MM.1S (cell line): Measurements from ENCODE around the gene ZFHX3.

Source experiments
- DNase-seq: peaks from one replicate; pipeline ENCODE4 v3.0.0-alpha.2; 2015
- H2AFZ ChIP-seq: fragments of 300-600 bp; sonication (generic); 2 replicates; pipeline ENCODE4 v1.6.0; 2016; ENCODE audit warnings: antibody characterized with exemption, low read length
- H3F3A ChIP-seq: fragments of 300-600 bp; sonication (generic); 2 replicates; pipeline ENCODE4 v1.6.1; 2016; ENCODE audit warnings: mild to moderate bottlenecking, antibody characterized with exemption, low read length, moderate library complexity, mixed read lengths; ENCODE audit not compliant: insufficient read depth
- H3K27ac ChIP-seq: fragments of 300-600 bp; sonication (generic); 2 replicates; pipeline ENCODE4 v1.5.1; 2016; ENCODE audit warnings: mild to moderate bottlenecking, low read length
- H3K27me3 ChIP-seq: fragments of 300-600 bp; sonication (generic); replicated peaks from 2 replicates; pipeline ENCODE4 v1.6.0; 2016; ENCODE audit warnings: low read length; ENCODE audit not compliant: insufficient read depth
- H3K36me3 ChIP-seq: fragments of 300-600 bp; sonication (generic); replicated peaks from 2 replicates; pipeline ENCODE4 v1.6.1; 2016; ENCODE audit warnings: mild to moderate bottlenecking, low read length, mixed read lengths; ENCODE audit not compliant: insufficient read depth
- H3K4me1 ChIP-seq: fragments of 300-600 bp; sonication (generic); 2 replicates; pipeline ENCODE4 v1.6.1; 2016; ENCODE audit warnings: low read length, mixed read lengths
- H3K4me2 ChIP-seq: fragments of 300-600 bp; sonication (generic); 2 replicates; pipeline ENCODE4 v1.6.0; 2016; ENCODE audit warnings: low read depth, low read length
- H3K4me3 ChIP-seq: fragments of 300-600 bp; sonication (generic); 2 replicates; pipeline ENCODE4 v1.5.1; 2016; ENCODE audit warnings: low read length, mixed read lengths
- H3K79me2 ChIP-seq: fragments of 300-600 bp; sonication (generic); 2 replicates; pipeline ENCODE4 v1.6.1; 2016; ENCODE audit warnings: mixed run types, low read length, mixed read lengths
- H3K9ac ChIP-seq: fragments of 300-600 bp; sonication (generic); 2 replicates; pipeline ENCODE4 v1.6.1; 2016; ENCODE audit warnings: low read length, mixed read lengths
- H3K9me2 ChIP-seq: fragments of 300-600 bp; sonication (generic); replicated peaks from 2 replicates; pipeline ENCODE4 v1.6.1; 2016; ENCODE audit warnings: mild to moderate bottlenecking, low read length, mixed read lengths; ENCODE audit not compliant: insufficient read depth
- H3K9me3 ChIP-seq: fragments of 300-600 bp; sonication (generic); replicated peaks from 2 replicates; pipeline ENCODE4 v1.6.1; 2016; ENCODE audit warnings: mild to moderate bottlenecking, low read length, mixed read lengths; ENCODE audit not compliant: insufficient read depth
- H4K20me1 ChIP-seq: fragments of 300-600 bp; sonication (generic); 2 replicates; pipeline ENCODE4 v1.6.1; 2016; ENCODE audit warnings: mild to moderate bottlenecking, low read length, moderate library complexity, mixed read lengths; ENCODE audit not compliant: insufficient read depth
- EZH2 ChIP-seq: fragments of 300-600 bp; sonication (generic); optimal IDR thresholded peaks from 2 replicates; pipeline ENCODE3; 2017; ENCODE audit warnings: low read depth, mild to moderate bottlenecking, antibody characterized with exemption, low read length, mixed read lengths
- EZH2phosphoT487 ChIP-seq: fragments of 300-600 bp; sonication (generic); IDR thresholded peaks from 2 replicates; pipeline ENCODE4 v1.6.1; 2018; ENCODE audit warnings: antibody characterized with exemption, low read length
- TF ChIP-seq, protein P1 (sequence below): fragments of 300-600 bp; sonication (generic); IDR thresholded peaks from 2 replicates; pipeline ENCODE4 v1.5.1; 2016; ENCODE audit warnings: antibody characterized with exemption, low read length, mixed read lengths

ZFHX3 gene

DNA sequence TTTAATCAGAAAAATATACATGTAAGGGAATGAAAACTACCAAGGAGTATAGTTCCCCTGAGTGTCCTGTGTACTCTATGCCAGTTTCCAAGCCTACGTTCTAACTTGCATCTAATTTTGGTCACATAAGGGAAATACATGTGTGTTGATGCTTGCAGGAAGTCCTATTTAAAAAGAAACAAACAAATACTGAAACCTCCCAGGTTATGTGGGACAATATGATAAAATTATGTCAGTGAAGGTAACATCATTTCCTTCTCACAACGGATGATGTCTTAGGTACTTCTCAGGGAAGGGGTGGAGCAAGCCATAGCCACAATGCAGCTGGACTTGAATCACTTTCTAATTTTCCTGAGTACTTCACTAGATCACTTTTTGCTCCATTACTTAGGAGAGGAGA, 115.9 kb downstream of the ZFHX3 start:
- H3K4me2 ChIP-seq = no peak overlapping the region
- no peak overlapping the region for H2AFZ ChIP-seq
- TF ChIP-seq, protein P1, sequence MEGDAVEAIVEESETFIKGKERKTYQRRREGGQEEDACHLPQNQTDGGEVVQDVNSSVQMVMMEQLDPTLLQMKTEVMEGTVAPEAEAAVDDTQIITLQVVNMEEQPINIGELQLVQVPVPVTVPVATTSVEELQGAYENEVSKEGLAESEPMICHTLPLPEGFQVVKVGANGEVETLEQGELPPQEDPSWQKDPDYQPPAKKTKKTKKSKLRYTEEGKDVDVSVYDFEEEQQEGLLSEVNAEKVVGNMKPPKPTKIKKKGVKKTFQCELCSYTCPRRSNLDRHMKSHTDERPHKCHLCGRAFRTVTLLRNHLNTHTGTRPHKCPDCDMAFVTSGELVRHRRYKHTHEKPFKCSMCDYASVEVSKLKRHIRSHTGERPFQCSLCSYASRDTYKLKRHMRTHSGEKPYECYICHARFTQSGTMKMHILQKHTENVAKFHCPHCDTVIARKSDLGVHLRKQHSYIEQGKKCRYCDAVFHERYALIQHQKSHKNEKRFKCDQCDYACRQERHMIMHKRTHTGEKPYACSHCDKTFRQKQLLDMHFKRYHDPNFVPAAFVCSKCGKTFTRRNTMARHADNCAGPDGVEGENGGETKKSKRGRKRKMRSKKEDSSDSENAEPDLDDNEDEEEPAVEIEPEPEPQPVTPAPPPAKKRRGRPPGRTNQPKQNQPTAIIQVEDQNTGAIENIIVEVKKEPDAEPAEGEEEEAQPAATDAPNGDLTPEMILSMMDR = no peak
- TF ChIP-seq EZH2 (no peak), EZH2phosphoT487 (no peak)
- H3K27me3 ChIP-seq = no peaks in the 10 kb centered on the region
- H3F3A ChIP-seq = no peaks in the 10 kb centered on the region
- no peaks in the 10 kb centered on the region for H3K36me3 ChIP-seq
- no peak overlapping the region for H3K4me3 ChIP-seq
- H3K4me1 ChIP-seq = no peaks in the 10 kb centered on the region
- DNase-seq = no peak
- no peaks in the 10 kb centered on the region for H4K20me1 ChIP-seq
- no peaks in the 10 kb centered on the region for H3K9me2 ChIP-seq
- H3K79me2 ChIP-seq = no peaks in the 10 kb centered on the region
- no peak overlapping the region for H3K9ac ChIP-seq
- no peaks in the 10 kb centered on the region for H3K9me3 ChIP-seq
- no peak overlapping the region for H3K27ac ChIP-seq

GRCh38 chr16:72930396-72930795, 117.5 kb downstream of the ZFHX3 start:
- Histone ChIP-seq H3K4me3 (no peak overlapping the region), H3K9ac (no peak overlapping the region), H3K9me2 (no peaks in the 10 kb centered on the region), H3K9me3 (no peaks in the 10 kb centered on the region), H2AFZ (no peak overlapping the region), H3K27me3 (no peaks in the 10 kb centered on the region), H3K4me1 (no peaks in the 10 kb centered on the region), H3K36me3 (no peaks in the 10 kb centered on the region), H3K4me2 (no peak overlapping the region), H4K20me1 (no peaks in the 10 kb centered on the region), H3K79me2 (no peaks in the 10 kb centered on the region), H3F3A (no peaks in the 10 kb centered on the region), H3K27ac (no peak overlapping the region)
- TF ChIP-seq, protein P1 = no peak
- TF ChIP-seq EZH2 = no peak
- TF ChIP-seq EZH2phosphoT487 = no peak
- no peak for DNase-seq

- H2AFZ ChIP-seq = no peak overlapping the region
- no peaks in the 10 kb centered on the region for H3K36me3 ChIP-seq
- TF ChIP-seq, protein P1 = no peak
- TF ChIP-seq EZH2phosphoT487 (no peak), EZH2 (no peak)
- no peaks in the 10 kb centered on the region for H3K4me1 ChIP-seq
- no peaks in the 10 kb centered on the region for H3K9me3 ChIP-seq
- H4K20me1 ChIP-seq = no peaks in the 10 kb centered on the region
- no peaks in the 10 kb centered on the region for H3K9me2 ChIP-seq
- H3F3A ChIP-seq = no peaks in the 10 kb centered on the region
- no peak overlapping the region for H3K4me3 ChIP-seq
- no peak for DNase-seq
- H3K27ac ChIP-seq = no peak overlapping the region
- H3K4me2 ChIP-seq = no peak overlapping the region
- H3K79me2 ChIP-seq = no peaks in the 10 kb centered on the region
- no peaks in the 10 kb centered on the region for H3K27me3 ChIP-seq
- no peak overlapping the region for H3K9ac ChIP-seq
These were observed 119.6 kb downstream of the ZFHX3 start for GRCh38 chr16:72928090-72928981.
